ENCODE results near the gene SORCS3. TPM values are rescaled to one million over a fixed set of nuclear protein-coding genes. Genes with fewer than 3 reads are reported as not detected.

Gene SORCS3
- total and polyA plus RNA-seq, 2 donors (not counting 1 experiment from before 2014, with no cell fraction given) = not detected

DNA sequence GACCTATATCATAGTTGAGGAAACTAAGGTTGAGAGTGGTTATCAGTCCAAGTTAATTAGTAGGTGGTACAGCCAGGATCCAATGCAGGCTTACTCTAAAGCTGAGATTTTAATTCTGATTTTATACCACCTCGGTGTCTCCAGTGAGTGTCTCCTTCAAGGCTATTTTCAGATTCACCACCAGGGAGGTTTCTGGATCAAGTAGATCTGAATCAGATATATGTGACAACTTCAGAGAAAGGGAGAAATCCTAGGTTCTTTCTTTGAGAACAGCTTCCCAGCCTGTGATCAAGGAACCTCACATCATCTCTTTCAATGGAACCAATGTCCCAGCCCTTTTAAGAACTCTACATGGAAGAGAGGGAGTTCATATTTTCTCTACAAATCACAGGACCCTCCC lies 429.2 kb downstream of the SORCS3 start:
- Mint-ChIP-seq H3K4me1 (no peaks in the 10 kb centered on the region), H3K4me3 (no peak overlapping the region), H3K27ac (no peak overlapping the region), H3K9me3 (ENCODE audit: insufficient read depth) (peaks cover 3% of the 10 kb centered on the region), H3K27me3 (no peaks in the 10 kb centered on the region)
- ChIA-PET POLR2A (no interaction called here), CTCF (no interaction called here)
- no peak for ATAC-seq (ENCODE audit: low read depth)
- Histone ChIP-seq H2AFZ (ENCODE audit: insufficient read depth, low read depth, low read length, poor library complexity, severe bottlenecking) (no peak overlapping the region), H3K4me1 (ENCODE audit: control insufficient read depth in 2 of 2, insufficient read depth in 2 of 2, low read length in 2 of 2) (no peaks in the 10 kb centered on the region), H3K9me3 (ENCODE audit: control extremely low read depth in 1 of 3, control insufficient read depth in 2 of 3, insufficient read depth in 1 of 3, low read length in 2 of 3) (no peaks in the 10 kb centered on the region), H4K20me1 (ENCODE audit: control insufficient read depth, insufficient read depth, low read length, poor library complexity, severe bottlenecking) (no peaks in the 10 kb centered on the region), H3K27ac (ENCODE audit: low read length in 2 of 2) (no peak overlapping the region), H3K4me2 (replicated peaks; ENCODE audit: low read depth, low read length, poor library complexity, severe bottlenecking) (no peak overlapping the region), H3K27me3 (replicated peaks in 1 of 4; ENCODE audit: control extremely low read depth in 1 of 4, control insufficient read depth in 3 of 4, insufficient read depth in 4 of 4, low read length in 3 of 4) (no peaks in the 10 kb centered on the region), H3K9ac (ENCODE audit: low read length) (no peak overlapping the region), H3K79me2 (ENCODE audit: control insufficient read depth, insufficient read depth, low read length) (no peaks in the 10 kb centered on the region), H3K4me3 (ENCODE audit: control extremely low read depth in 1 of 5, extremely low read depth in 1 of 5, insufficient read depth in 1 of 5, low read depth in 2 of 5, low read length in 4 of 5) (no peak overlapping the region), H3K36me3 (replicated peaks in 1 of 2; ENCODE audit: control extremely low read depth in 1 of 2, control insufficient read depth in 1 of 2, extremely low read depth in 1 of 2, insufficient read depth in 2 of 2, low read length in 1 of 2) (no peaks in the 10 kb centered on the region)
- no CpG with 5 or more reads among the region's 1 CpG for WGBS (ENCODE audit: insufficient coverage)
- DNase-seq = no peak
- intact Hi-C loops (cut with micrococcal nuclease) = no loop called here
- no peak for TF ChIP-seq EZH2 (IDR thresholded peaks at IDR 0.05; ENCODE audit: borderline replicate concordance, insufficient read depth, low read depth, low read length, poor library complexity, severe bottlenecking)
- TF ChIP-seq, protein P1, sequence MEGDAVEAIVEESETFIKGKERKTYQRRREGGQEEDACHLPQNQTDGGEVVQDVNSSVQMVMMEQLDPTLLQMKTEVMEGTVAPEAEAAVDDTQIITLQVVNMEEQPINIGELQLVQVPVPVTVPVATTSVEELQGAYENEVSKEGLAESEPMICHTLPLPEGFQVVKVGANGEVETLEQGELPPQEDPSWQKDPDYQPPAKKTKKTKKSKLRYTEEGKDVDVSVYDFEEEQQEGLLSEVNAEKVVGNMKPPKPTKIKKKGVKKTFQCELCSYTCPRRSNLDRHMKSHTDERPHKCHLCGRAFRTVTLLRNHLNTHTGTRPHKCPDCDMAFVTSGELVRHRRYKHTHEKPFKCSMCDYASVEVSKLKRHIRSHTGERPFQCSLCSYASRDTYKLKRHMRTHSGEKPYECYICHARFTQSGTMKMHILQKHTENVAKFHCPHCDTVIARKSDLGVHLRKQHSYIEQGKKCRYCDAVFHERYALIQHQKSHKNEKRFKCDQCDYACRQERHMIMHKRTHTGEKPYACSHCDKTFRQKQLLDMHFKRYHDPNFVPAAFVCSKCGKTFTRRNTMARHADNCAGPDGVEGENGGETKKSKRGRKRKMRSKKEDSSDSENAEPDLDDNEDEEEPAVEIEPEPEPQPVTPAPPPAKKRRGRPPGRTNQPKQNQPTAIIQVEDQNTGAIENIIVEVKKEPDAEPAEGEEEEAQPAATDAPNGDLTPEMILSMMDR (IDR thresholded peaks at IDR 0.05) = no peak

DNA sequence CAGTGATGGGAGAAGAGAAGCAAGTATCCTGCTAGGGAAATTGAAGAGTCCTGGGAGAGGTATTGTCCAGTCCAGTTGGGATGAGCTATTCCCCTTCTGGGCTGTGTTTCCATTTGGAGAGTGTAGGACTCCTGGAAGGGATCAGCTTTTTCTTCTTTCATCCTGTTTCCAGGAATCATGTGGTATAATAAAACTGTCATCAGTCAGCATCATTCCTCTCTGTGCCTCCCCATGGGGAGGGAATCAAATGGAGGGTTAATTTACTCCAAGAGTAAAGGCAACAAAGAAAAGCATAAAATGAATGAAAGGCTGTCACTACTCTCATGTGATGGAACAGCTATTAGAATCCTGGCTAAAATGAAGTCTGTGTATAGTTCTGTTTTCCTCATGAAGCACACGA lies 429.9 kb downstream of the SORCS3 start:
- Mint-ChIP-seq H3K27ac (no peak overlapping the region), H3K9me3 (ENCODE audit: insufficient read depth) (peaks cover 3% of the 10 kb centered on the region), H3K4me1 (no peaks in the 10 kb centered on the region), H3K27me3 (no peaks in the 10 kb centered on the region), H3K4me3 (no peak overlapping the region)
- Histone ChIP-seq H4K20me1 (ENCODE audit: control insufficient read depth, insufficient read depth, low read length, poor library complexity, severe bottlenecking) (no peaks in the 10 kb centered on the region), H3K9ac (ENCODE audit: low read length) (no peak overlapping the region), H3K27ac (ENCODE audit: low read length in 2 of 2) (no peak overlapping the region), H2AFZ (ENCODE audit: insufficient read depth, low read depth, low read length, poor library complexity, severe bottlenecking) (no peak overlapping the region), H3K4me1 (ENCODE audit: control insufficient read depth in 2 of 2, insufficient read depth in 2 of 2, low read length in 2 of 2) (no peaks in the 10 kb centered on the region), H3K9me3 (ENCODE audit: control extremely low read depth in 1 of 3, control insufficient read depth in 2 of 3, insufficient read depth in 1 of 3, low read length in 2 of 3) (no peaks in the 10 kb centered on the region), H3K36me3 (replicated peaks in 1 of 2; ENCODE audit: control extremely low read depth in 1 of 2, control insufficient read depth in 1 of 2, extremely low read depth in 1 of 2, insufficient read depth in 2 of 2, low read length in 1 of 2) (no peaks in the 10 kb centered on the region), H3K4me3 (ENCODE audit: control extremely low read depth in 1 of 5, extremely low read depth in 1 of 5, insufficient read depth in 1 of 5, low read depth in 2 of 5, low read length in 4 of 5) (no peak overlapping the region), H3K4me2 (replicated peaks; ENCODE audit: low read depth, low read length, poor library complexity, severe bottlenecking) (no peak overlapping the region), H3K79me2 (ENCODE audit: control insufficient read depth, insufficient read depth, low read length) (no peaks in the 10 kb centered on the region), H3K27me3 (replicated peaks in 1 of 4; ENCODE audit: control extremely low read depth in 1 of 4, control insufficient read depth in 3 of 4, insufficient read depth in 4 of 4, low read length in 3 of 4) (no peaks in the 10 kb centered on the region)
- WGBS (ENCODE audit: insufficient coverage) = 33% methylated on average over 1 of the region's 1 CpG
- TF ChIP-seq, protein P1 (IDR thresholded peaks at IDR 0.05) = no peak
- no peak for TF ChIP-seq EZH2 (IDR thresholded peaks at IDR 0.05; ENCODE audit: borderline replicate concordance, insufficient read depth, low read depth, low read length, poor library complexity, severe bottlenecking)
- ChIA-PET CTCF (no interaction called here), POLR2A (no interaction called here)
- no peak for DNase-seq
- ATAC-seq (ENCODE audit: low read depth) = no peak
- intact Hi-C loops (cut with micrococcal nuclease) = no loop called here

Data from B cell (primary cell).